Neural progenitor cell (in vitro differentiated cells): Measurements from ENCODE around the gene CHMP2A.

Source experiments
- CTCF ChIP-seq: fragments of 200-600 bp; sonication (generic); IDR thresholded peaks from 2 replicates; pipeline ENCODE4 v1.5.1; 2017; ENCODE audit warnings: antibody characterized with exemption, mild to moderate bottlenecking
- EZH2phosphoT487 ChIP-seq: fragments of 200-600 bp; sonication (generic); IDR thresholded peaks from 2 replicates; pipeline ENCODE4 v1.6.1; 2017; ENCODE audit warnings: antibody characterized with exemption

DNA sequence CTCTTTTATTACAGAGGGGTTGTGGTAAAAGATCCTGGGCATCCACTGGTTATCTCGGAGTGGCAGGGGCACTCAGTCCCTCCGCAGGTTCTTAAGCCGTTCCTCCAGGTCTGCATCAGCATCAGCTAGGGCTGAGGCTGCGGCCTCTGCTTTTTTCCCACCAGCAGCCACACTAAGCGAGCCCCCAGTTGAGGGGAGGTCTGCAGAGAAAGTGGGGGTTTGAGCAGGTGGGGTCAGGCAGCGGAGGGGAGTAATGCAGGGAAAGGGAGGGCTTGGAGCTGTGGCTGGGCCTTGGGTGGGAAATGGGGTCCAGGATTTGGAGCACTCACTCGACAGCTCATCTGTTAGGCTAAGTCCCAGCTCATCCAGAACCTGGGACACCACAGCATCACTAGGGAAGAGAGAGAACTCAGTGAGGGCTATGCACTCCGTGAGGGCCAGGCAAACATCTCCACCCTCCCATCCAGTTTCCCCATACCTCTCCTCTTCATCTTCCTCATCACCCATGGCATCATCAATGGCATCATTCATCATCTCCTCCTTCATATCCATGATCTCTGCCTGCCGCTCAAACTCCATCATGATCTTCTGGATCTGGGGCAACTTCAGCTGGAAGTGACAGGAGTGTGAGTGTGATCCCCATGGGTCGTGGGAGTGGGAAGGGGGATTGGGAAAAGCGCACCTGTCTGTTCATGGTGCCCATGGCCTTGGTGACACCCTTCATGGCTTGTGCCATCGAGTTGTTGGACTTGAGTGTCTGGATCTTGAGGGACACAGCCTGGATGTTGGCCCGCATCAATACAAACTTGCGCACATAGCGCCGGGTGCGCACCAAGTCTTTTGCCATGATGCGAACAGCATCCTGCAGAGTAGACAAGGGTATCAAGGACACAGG, 3.1 kb downstream of the CHMP2A start:
- TF ChIP-seq CTCF (no peak), EZH2phosphoT487 (no peak)
